ENCODE results near the gene TMEFF2.
"Not testable (repeated sequence)": the region's sequence is repeated elsewhere in the genome, so short reads cannot be mapped to it uniquely, and the experiment has no call there.

TMEFF2 gene

DNA sequence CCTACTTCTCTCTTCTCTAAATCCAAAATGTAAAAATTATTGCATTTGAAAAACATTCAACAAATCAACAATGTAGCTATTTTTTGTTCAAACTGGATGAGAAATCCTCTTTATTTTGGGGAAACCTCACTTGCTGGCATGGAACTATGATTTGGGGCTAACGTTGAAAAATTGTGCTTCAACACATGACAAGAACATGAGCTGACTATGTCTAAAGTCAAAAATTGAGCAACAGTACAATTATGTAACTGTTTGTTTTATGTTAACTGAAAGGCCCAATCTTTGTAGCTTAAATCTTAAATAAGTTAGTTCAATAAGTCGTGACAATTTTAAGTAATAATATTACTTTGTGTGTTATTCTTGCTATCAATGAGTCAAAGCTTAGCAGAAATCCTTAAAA, 67.3 kb downstream of the TMEFF2 start:
- DNase-seq = peak; percentile 16

- no peak for DNase-seq
Measured at GRCh38 chr2:192126912-192127311, 67.8 kb downstream of the TMEFF2 start.

DNA sequence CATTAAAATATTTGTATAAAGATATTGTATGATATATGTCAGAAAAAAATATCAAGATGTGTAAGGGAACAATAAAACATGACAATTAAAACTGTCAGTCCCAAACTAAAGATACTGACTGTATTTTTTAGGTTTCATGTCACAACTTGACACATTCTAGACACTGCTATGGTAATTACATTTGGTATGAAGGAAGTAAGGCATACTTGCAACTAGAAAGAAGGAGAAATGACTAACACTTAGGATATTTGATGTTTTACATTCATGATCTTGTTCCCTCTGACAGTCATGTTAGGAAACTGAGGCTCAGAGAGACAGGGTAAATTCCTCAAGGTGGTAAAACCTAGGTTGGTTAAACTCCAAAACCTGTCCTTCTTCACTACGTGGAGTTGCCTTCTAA, 68.3 kb downstream of the TMEFF2 start:
- peak; percentile 35 for DNase-seq

DNA sequence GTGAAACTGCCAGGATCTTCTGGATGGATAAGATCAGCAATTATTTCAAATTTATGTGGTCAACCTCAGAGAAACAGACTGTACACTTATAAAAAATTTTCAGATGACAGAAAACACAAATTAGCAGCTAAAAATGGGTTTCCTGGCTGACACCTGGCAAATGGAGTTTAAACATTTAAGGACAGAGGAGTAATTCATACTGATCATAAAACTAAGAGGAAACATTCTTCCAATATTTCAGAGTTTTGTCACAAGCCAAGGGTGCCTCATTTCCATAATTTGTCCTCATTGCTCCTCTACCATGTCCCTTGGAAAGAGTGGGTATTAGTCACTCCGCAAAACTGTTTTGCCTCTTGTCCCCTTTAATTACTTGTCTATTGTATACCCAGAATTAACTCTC, 70.2 kb downstream of the TMEFF2 start:
- peak; percentile 26 for DNase-seq

DNA sequence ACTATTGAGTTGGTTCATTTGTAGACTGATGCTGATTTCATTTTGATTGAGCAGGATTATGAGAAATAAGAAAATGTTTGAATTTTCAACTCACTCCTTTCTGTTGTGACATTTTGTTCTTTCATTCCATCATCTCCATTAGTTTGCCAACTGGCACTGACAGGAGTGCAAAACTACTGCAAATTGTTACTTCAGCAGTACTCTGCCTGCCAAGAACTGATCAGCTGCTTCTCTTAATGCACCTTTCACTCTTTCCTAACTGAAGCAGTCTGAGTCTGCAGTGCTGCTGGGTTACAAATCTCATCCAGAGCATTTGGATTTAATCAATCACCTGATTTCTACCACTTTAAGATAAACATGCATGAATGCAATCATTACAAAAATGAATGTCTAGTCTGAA, 70.9 kb downstream of the TMEFF2 start:
- no peak for DNase-seq

- no peak for DNase-seq
Measured at GRCh38 chr2:192122946-192123345, 71.8 kb downstream of the TMEFF2 start.

- DNase-seq = no peak
Measured at GRCh38 chr2:192122141-192122540, 72.6 kb downstream of the TMEFF2 start.

DNA sequence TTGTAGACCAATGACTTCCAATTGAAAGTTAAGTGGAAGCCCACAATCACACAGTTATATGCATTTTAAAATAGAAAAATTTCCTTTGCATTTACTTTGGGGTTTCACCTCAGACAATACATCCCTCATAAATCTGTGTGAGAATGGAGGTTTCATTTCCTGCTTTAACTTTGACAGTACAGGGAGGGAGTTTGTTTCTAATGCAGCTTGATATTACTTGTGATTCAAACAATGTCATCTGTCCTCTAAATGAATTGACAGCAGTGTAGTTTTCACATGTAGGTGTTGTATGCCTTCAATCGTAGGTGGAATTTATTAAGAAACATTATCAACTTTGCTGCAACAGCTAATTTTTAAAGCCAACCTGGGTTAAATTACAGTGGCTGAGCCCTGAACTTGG, 75.2 kb downstream of the TMEFF2 start:
- DNase-seq = no peak

- no peak for DNase-seq
Measured at GRCh38 chr2:192117705-192118104, 77.0 kb downstream of the TMEFF2 start.

- not testable (repeated sequence) for DNase-seq
Measured at GRCh38 chr2:192111536-192111935, 83.2 kb downstream of the TMEFF2 start.

DNA sequence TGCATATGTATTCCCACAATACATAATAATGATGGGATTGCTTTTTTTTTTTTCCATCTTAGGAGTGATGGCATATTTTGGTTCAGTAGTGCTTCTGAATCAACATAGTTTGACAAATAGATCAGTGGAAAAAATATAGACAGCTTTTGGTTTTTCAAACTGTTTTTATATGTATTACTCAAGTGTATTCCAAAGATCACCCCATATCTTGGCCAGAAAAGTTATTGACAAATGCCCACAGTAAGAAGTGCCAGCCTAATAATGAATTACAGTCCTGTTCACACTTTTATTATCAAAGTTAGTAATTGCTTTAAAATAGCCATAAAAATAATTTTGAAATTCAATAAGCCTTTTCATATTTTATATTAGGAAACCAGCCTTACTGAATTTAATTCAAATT, 95.0 kb downstream of the TMEFF2 start:
- no peak for DNase-seq

DNA sequence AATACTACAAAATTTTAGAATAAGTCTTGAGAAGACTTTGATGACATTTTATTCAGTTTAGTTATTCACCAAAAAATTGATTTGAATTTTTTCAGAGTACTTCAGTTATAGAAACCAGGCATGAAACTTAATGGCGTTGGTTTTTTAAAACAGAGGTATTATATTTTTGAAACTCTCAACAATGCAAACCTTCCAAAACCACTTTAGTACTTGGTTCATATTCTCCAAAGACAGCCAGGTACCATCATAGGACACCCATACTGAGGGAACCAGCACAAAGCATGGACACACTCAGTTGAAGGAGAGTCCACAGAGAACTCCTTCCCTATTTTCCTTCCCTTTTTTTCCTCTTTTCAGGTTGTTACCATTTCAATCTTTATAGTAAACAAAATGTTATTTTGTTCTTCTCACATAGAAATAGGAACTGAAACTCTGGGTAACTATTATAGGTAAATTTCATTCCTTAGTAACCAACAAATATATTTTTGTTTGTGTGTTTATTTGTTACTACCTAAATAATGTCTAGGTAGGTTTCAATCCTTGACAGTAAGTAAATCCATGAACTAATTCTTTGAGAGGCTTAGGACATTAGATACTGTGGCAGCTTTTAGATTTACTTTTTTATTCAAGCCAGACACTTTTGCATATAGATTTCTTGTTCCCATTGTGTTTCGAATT, 95.8 kb downstream of the TMEFF2 start:
- no peak for DNase-seq

- DNase-seq = no peak
Measured at GRCh38 chr2:192091476-192091875, 103.3 kb downstream of the TMEFF2 start.

- DNase-seq = no peak
Measured at GRCh38 chr2:192090911-192091310, 103.8 kb downstream of the TMEFF2 start.

DNA sequence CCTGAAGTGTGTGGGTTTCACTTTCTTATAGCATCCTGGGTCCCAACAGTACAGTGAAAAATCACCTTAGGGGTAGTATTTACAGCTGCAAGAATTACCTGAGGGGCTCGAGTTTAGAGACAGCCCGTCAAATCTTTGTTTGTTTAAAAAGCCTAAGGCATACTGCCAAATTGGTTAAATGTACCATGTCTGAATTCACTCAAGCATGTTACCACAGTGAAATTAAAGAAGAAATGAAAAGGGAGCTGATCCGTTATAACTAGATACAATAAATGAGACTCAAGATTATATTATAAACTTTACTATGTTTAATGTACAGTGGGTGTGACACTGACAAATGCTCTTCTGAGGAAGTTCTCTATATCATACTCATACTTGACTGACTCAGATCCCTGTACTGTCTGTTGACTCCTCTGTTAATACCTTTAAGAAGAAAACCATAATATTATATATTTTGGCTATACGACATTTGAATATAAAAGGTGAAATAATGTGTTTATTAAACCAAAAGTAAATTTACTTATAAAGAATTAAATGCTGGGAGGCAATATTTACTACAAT, 107.3 kb downstream of the TMEFF2 start:
- DNase-seq = no peak

GRCh38 chr2:192082121-192082520, 112.6 kb downstream of the TMEFF2 start:
- no peak for DNase-seq

- not testable (repeated sequence) for DNase-seq
Measured at GRCh38 chr2:192080096-192080495, 114.6 kb downstream of the TMEFF2 start.

DNA sequence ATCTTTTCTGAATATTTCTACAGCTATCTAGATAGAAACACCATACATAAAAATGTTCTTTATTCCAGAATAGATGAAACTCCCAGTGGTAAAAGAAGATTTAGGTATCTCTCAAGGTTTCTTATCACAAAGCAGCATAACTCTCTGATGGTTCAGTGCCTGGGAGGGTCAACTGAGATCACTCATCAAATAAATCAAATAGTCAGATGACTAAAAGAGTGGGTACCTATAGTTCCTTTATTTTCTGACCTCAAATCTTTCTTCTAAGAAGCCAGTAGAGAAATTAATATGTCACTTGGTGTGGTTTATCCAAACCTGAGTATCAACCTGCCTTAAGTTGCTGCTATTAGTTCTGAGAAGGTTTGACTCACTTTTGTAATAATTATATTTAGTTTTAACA, 120.9 kb downstream of the TMEFF2 start:
- DNase-seq = no peak

DNA sequence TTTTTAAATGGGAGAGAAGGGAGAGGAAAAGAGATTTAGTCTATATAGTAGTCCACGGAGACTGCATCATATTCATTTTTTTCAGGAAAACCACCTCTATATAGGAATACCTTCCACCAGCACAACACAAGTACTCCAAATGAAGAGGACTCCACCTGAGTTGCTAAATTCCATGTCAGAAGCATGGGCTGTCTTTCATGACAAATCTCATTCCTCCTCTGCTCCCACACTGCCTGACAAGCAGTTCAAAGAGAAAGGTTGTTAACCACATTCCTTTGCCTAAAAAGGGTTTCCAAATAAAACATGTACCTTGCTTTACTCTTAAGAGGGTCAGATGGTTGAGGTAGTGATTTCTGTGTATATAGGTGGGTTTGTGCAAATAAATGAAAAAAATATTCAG, 122.0 kb downstream of the TMEFF2 start:
- DNase-seq = no peak

GRCh38 chr2:192072261-192072660, 122.5 kb downstream of the TMEFF2 start:
- DNase-seq = no peak

DNA sequence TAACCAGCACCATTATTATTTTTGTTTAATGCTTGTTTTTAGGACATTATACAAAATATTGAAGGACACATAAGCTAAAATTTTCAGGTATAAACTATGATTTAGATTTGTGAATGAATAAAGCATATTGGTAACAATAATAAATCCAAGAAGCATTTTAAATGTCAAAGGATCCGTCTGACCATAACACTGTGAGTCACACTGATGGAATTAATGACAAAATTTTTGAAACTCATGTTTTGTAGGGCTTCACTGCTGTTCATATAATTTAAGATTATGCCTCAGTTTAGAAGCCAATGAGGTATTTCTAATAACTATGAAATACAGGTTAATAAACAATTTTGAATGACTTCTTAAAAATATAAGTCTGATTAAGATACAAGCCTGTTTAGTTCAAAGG, 124.6 kb downstream of the TMEFF2 start:
- peak; percentile 36 for DNase-seq

DNA sequence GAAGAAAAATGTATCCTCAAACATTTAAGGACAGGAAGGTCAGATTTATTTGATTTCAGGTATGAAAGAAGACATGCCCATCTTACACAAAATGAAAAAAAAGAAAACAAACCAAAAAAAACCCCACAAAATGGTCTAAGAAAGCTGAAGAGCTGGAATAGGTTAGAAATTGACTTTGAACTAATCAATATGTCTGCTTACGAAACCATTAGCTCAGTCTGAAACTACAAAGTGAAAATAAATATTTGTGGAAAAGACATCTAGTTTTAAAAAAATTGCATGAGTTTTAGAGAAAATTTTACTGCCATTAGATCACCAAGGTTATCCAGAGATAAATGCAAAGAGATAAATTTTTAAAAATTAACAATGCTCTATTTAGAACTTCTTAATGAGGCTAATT, 125.3 kb downstream of the TMEFF2 start:
- DNase-seq = no peak

DNA sequence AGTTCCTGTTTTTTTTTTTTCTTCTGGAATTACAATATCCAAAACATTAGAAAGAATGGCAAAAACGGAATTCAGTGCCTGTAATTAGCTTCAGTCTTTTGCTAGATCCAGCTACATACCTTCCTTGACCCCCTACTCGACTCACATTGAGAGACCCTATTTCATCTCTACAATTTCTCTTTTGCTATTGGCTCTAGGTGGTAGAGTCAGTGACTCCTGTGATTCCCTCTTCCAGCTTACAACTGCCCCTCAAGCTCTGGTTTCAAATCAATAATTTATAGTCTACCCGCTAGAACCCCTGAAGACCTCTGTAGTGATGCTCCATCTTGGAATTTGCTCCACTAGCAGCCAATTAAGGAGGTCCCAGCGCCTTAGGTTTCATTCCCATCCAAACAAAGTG, 125.8 kb downstream of the TMEFF2 start:
- DNase-seq = no peak

- DNase-seq = no peak
Measured at GRCh38 chr2:192067631-192068030, 127.1 kb downstream of the TMEFF2 start.

DNA sequence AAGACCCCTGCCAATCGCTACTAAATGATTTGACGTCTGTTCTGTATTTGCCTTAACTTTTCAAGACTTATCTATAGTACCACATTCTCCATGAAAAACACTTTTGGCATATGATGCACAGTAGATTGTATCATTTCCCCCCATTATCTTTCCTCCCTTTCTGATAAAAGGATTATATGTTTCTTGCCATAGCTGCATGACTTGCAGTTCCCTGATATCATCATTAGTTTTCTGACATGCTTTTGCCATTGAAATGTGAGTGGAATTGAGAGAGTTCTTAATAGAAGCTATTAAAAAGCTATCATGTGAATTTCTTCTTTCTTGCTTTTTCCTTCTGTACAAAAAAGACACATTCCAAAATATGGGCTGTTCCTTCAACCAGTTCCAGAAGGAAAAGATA, 130.3 kb downstream of the TMEFF2 start:
- DNase-seq = no peak
